Thyroid gland (tissue), 4 donors: Measurements from ENCODE around the gene PANK1.

Experiments used
- POLR2A ChIP-seq, 2 donors: fragments of 450-650 bp; IDR thresholded peaks; one replicate each; pipeline ENCODE4 v1.6.1; 2017; ENCODE audit warnings: antibody characterized with exemption in 2 of 2, mild to moderate bottlenecking in 2 of 2, moderate library complexity in 1 of 2
- TF ChIP-seq, protein P1 (sequence below), 6 experiments: fragments of 200-600 bp in 3 of 6; fragments of 450-650 bp in 3 of 6; sonication (generic) in 3 of 6; IDR thresholded peaks; one replicate each; pipeline ENCODE4 v1.5.1; 2016 to 2019; ENCODE audit warnings: antibody characterized with exemption in 6 of 6, mild to moderate bottlenecking in 2 of 6, inconsistent platforms in 1 of 6, moderate library complexity in 1 of 6

DNA sequence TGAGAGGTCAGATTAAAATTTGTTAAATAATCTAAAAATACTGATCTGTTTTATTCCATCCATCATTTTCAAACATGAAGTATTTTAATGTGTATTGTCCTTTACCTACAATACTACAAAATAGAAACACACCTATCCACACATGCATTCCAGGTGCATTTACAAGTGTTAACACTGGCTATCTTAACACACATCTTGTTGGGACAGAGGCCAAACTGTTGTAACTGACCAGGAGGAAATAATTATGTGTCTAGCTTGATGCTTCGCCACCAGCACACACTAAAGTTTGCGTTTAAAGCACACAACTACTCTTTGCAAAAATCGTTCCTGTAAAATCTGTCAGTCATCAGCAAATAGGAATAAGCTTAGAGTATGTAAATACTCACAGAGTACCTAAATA lies 2.8 kb downstream of the PANK1 start:
- no peak for TF ChIP-seq POLR2A (IDR thresholded peaks at IDR 0.05)
- TF ChIP-seq, protein P1, sequence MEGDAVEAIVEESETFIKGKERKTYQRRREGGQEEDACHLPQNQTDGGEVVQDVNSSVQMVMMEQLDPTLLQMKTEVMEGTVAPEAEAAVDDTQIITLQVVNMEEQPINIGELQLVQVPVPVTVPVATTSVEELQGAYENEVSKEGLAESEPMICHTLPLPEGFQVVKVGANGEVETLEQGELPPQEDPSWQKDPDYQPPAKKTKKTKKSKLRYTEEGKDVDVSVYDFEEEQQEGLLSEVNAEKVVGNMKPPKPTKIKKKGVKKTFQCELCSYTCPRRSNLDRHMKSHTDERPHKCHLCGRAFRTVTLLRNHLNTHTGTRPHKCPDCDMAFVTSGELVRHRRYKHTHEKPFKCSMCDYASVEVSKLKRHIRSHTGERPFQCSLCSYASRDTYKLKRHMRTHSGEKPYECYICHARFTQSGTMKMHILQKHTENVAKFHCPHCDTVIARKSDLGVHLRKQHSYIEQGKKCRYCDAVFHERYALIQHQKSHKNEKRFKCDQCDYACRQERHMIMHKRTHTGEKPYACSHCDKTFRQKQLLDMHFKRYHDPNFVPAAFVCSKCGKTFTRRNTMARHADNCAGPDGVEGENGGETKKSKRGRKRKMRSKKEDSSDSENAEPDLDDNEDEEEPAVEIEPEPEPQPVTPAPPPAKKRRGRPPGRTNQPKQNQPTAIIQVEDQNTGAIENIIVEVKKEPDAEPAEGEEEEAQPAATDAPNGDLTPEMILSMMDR (IDR thresholded peaks at IDR 0.05): no peak
